HG02840 (cell line): ENCODE measurements around the gene FITM1.
"Not testable (repeated sequence)": the region's sequence is repeated elsewhere in the genome, so short reads cannot be mapped to it uniquely, and the experiment has no call there.

Experiments used
- ATAC-seq: cut with Tn5 transposase; IDR thresholded peaks from one replicate; pipeline ENCODE4 v1.9.1; 2021; ENCODE audit warnings: mild to moderate bottlenecking, moderate library complexity, moderate number of reproducible peaks; ENCODE audit not compliant: unreplicated experiment, low FRiP score

The FITM1 gene

DNA sequence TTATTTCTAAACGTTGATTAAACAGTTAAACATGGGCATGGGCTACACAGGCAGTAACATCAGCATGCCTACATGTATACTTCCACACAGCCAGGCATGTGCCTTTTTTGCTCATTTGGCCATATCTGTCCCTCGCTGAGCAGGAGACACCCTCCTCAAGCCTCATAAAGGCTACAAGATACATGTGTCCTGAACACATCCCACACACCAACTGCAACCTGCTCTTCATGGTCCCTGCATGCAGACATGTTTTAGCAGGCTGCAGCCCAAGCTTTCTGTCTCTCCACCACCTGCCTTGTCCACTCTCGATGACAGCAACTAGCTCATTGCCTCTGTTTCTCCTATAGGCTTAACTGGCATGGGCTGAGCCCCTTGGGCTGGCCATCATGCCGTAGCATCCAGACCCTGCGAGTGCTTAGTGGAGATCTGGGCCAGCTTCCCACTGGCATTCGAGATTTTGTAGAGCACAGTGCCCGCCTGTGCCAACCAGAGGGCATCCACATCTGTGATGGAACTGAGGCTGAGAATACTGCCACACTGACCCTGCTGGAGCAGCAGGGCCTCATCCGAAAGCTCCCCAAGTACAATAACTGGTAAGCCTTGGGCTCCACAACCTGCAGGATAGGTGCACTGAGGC is 33.8 kb upstream of the FITM1 start:
- ATAC-seq, result no peak

DNA sequence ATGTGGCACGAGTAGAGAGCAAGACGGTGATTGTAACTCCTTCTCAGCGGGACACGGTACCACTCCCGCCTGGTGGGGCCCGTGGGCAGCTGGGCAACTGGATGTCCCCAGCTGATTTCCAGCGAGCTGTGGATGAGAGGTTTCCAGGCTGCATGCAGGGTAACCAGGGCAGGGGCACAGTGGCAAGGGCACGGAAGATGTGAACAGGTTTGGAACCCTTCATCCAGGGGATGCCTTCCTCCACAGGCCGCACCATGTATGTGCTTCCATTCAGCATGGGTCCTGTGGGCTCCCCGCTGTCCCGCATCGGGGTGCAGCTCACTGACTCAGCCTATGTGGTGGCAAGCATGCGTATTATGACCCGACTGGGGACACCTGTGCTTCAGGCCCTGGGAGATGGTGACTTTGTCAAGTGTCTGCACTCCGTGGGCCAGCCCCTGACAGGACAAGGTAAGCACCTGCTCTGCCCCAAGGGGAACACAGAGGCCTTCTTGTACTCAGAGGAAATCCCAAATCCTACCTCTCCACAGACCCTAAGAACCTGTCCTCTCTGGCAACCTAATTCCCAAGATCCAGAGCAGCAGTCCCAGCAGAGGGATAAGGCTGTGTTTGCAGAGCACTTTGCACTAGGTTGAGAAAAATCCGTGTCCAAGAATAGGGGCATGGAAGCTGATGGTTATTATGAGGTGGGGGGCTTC is 32.1 kb upstream of the FITM1 start:
- no peak for ATAC-seq

DNA sequence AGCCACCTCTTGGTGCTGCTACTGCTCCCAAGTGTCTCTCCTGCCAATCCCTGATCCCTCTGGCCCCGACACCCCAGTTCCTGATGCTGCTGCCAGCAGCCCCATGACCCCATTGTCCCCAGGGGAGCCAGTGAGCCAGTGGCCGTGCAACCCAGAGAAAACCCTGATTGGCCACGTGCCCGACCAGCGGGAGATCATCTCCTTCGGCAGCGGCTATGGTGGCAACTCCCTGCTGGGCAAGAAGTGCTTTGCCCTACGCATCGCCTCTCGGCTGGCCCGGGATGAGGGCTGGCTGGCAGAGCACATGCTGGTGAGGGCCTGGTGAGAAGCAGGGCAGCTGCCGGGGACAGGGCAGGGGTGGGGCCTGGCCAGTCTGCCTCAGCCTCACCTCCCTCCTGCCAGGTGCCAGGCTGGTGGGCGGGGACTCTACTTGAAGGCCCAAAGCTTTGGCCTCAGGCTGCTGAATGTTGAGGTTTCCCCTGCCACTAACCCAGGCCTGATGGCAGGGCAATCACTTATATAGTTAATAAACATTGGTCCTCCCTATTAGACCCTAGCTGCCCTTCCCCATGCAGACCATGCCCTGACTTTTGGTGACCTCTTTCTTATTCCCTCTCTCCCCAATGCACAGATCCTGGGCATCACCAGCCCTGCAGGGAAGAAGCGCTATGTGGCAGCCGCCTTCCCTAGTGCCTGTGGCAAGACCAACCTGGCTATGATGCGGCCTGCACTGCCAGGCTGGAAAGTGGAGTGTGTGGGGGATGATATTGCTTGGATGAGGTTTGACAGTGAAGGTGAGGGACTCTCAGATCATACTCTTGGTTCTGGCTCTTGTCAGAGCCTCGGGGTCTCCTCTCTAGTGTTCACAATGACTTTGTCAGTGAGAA is 31.3 kb upstream of the FITM1 start:
- ATAC-seq, result no peak

GRCh38 chr14:24100197-24100981 is 30.1 kb upstream of the FITM1 start:
- no peak for ATAC-seq

DNA sequence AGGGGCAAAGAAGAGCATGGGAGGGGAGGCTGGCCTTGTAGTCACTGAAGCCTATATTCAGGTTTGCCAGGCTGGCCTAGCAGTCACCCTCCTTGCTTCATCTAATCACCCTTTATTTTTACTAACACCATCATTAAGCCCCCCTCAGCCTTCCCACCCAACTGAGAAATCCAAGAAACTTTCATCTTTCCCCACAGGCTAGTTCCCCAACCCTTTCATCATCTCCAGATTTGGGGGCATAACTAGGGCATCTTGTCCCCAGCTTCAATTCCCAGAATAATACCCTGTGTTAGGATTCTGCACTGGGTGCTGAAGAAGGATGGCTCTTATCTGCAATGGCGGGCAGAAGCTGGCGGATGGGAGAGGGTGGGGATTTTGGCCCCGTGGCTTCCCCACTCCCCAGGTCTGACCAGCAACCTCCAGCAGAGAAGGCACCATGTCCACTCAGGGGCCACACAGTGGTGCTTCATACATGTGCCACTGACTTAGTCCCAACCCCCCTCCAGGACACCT is 29.4 kb upstream of the FITM1 start:
- no peak for ATAC-seq

DNA sequence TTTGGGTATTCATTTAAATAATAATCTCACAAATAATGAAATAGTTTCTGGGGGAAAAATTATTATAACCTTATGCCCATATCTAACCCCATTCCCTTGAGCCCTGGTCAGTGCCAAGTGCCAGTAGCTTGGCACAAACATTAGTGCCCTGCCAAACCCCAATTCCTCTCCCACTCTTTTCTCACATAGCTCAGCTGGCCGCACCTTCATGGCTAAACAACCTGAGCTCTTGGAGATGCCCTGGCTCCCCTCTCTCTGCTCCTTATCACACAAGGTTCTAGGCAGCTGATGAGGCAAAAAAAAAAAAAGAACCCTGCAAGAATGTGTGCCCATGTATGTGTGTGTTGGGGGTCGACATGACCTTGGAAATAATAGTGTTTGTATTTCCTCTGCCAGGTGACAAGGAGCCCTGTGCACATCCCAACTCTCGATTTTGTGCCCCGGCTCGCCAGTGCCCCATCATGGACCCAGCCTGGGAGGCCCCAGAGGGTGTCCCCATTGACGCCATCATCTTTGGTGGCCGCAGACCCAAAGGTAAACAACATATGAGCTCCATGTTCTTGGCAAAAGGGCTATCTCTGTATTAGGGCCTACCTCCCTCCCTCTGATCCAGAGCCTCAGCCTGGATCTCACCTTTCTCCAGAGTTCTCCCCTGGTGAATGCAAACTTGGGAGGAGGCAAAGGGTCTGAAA is 28.0 kb upstream of the FITM1 start:
- no peak for ATAC-seq

DNA sequence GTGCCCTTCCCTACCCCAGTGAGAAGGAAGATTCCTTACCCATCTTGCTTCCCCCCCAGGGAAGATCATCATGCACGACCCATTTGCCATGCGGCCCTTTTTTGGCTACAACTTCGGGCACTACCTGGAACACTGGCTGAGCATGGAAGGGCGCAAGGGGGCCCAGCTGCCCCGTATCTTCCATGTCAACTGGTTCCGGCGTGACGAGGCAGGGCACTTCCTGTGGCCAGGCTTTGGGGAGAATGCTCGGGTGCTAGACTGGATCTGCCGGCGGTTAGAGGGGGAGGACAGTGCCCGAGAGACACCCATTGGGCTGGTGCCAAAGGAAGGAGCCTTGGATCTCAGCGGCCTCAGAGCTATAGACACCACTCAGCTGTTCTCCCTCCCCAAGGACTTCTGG is 27.0 kb upstream of the FITM1 start:
- no peak for ATAC-seq

GRCh38 chr14:24105609-24106239 is 24.7 kb upstream of the FITM1 start:
- not testable (repeated sequence) for ATAC-seq

DNA sequence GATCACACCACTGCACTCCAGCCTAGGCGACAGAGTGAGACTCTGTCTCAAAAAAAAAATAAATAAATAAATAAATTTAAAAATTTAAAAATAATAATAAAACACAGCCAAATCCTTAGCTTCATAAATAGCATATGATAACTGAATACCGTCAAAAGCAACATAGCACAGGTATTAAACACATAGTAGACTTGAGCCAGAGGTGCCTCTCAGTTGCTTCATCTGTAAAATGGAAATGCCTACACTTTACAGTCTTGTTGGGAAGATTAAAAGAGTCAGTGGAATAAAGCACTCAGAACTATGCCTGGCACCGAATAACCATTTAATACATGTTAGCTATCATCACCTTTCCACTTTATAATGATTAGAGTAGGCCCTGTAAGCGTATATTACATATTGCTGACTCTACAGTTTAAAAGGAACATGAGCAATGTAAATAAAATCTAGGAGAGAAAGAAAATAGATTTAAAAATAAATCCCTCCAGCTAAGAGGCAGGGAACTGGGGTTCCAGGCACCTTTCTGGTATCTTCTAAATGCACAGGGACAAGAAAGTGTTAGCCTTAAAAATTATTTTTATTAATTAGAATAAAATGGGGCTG is 23.7 kb upstream of the FITM1 start:
- ATAC-seq, result no peak

GRCh38 chr14:24108336-24108874 is 22.1 kb upstream of the FITM1 start:
- ATAC-seq, result peak; percentile 30

- ATAC-seq, result no peak
Measured at GRCh38 chr14:24110060-24110459, 20.4 kb upstream of the FITM1 start.

DNA sequence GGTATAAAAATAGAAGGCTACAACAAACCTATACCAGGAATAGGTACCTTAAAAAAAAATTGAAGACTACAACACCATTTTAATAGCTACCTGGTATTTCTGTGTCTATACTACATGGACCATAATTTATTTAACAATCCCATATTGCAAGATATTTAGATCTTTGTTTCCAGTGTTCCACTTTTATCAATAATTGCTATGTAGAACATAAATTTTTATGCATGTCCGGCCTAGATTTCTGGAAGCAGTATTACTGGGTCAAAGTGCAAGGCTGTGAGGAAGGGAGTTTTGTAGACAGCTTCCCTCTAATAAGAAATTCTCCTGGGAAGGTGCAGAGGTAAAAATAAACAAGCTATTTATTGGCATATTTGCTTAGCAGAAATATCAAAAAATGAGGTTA is 19.9 kb upstream of the FITM1 start:
- no peak for ATAC-seq

GRCh38 chr14:24113379-24113800 is 17.1 kb upstream of the FITM1 start:
- ATAC-seq, result no peak

GRCh38 chr14:24113801-24114531 is 16.5 kb upstream of the FITM1 start:
- ATAC-seq, result no peak

- peak; percentile 80 for ATAC-seq
Measured at GRCh38 chr14:24114532-24115421, 15.7 kb upstream of the FITM1 start, which contains the start of the genes DCAF11 and NRL. DCAF11 (plus strand) TSS chr14:24114777; CDS start chr14:24115595, 818 bp downstream. NRL (minus strand) TSS chr14:24114949; CDS start chr14:24082848, 32,101 bp downstream.

DNA sequence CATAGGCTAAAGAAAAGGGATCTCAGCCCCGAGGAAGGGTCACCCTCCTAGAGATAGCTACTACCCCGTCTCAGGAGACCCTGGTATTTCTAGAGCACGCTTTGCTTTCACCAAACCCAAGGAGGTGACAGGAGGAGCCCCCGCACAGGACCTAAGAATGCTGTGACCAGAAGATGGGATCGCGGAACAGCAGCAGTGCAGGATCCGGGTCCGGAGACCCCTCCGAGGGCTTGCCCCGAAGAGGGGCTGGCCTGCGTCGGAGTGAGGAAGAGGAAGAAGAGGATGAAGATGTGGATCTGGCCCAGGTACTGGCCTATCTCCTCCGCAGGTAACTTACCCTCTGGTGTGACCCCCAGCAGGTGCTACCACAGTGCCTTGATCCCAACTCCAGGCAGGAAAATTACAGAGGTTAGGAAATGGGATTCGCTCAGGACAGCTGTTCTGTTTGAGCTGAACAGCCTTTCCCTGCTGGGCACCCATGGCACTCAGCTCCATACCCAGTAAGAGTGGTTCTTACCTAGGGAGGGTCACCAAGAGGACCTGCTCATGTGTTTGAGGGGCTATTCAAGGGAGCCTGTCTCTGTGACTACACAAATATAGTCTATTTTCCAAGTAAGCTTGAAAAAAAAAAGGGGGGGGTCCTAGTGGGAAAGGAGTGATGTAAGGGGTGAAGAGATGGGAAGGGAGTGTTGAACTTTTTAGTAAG is 14.9 kb upstream of the FITM1 start:
- ATAC-seq, result no peak
